Transverse colon (tissue), 4 donors: ENCODE data around the gene VGLL4. TPM values are rescaled to one million over a fixed set of nuclear protein-coding genes. Genes with fewer than 3 reads are reported as not detected.

Experiments
- DNase-seq: peaks from one replicate; pipeline ENCODE4 v3.0.0-alpha.2; 2019
- H3K27ac ChIP-seq, 4 donors: fragments of 200-600 bp; sonication (generic); 2 replicates each; pipeline ENCODE4 v1.5.1; 2016 to 2018; ENCODE audit warnings: inconsistent platforms in 4 of 4
- H3K27me3 ChIP-seq: fragments of 200-600 bp; sonication (generic); 2 replicates; pipeline ENCODE4 v1.5.1; 2017; ENCODE audit warnings: inconsistent platforms
- H3K36me3 ChIP-seq, 4 donors: fragments of 200-600 bp; sonication (generic); 2 replicates each; pipeline ENCODE4 v1.5.1; 2017 to 2019; ENCODE audit warnings: inconsistent platforms in 4 of 4
- H3K4me1 ChIP-seq, 4 donors: fragments of 200-600 bp; sonication (generic); 2 replicates each; pipeline ENCODE4 v1.5.1; 2017 to 2020; ENCODE audit warnings: inconsistent platforms in 4 of 4
- H3K4me3 ChIP-seq, 4 donors: fragments of 200-600 bp; sonication (generic); 1 replicate in 1 of 4; 2 replicates in 3 of 4; pipeline versions ENCODE4 v1.5.1 to v1.6.1; 2017 to 2019; ENCODE audit warnings: inconsistent platforms in 4 of 4
- H3K9me3 ChIP-seq, 2 donors: fragments of 200-600 bp; sonication (generic); 2 replicates each; pipeline ENCODE4 v1.5.1; 2017 to 2019; ENCODE audit warnings: inconsistent platforms in 2 of 2
- CTCF ChIP-seq, 5 experiments: fragments of 200-600 bp in 3 of 5; fragments of 450-650 bp in 2 of 5; sonication (generic) in 3 of 5; IDR thresholded peaks; 1 replicate in 2 of 5; 2 replicates in 3 of 5; pipeline ENCODE4 v1.5.1; 2016 to 2017; ENCODE audit warnings: antibody characterized with exemption in 5 of 5, inconsistent platforms in 3 of 5, mild to moderate bottlenecking in 2 of 5, moderate library complexity in 1 of 5
- EP300 ChIP-seq: sonication (generic); formaldehyde crosslinking; IDR thresholded peaks from one replicate; pipeline ENCODE4 v1.6.1; 2017; ENCODE audit warnings: antibody characterized with exemption, low read depth
- POLR2A ChIP-seq: fragments of 450-650 bp; IDR thresholded peaks from one replicate; pipeline ENCODE4 v1.6.1; 2016; ENCODE audit warnings: antibody characterized with exemption, mild to moderate bottlenecking, moderate library complexity
- POLR2AphosphoS5 ChIP-seq, 3 donors: sonication (generic); formaldehyde crosslinking; IDR thresholded peaks; one replicate each; pipeline ENCODE4 v1.6.1; 2016; ENCODE audit warnings: antibody characterized with exemption in 3 of 3
- WGBS, 2 donors: methylation state at CpG; one replicate each; pipeline ENCODE4 v1.1.5; 2018; ENCODE audit warnings: low coverage in 1 of 2; 5-methylcytosine and 5-hydroxymethylcytosine counted together
- in situ Hi-C, 4 donors: fragments of 200-750 bp; cut with MboI; loops; one replicate each; pipeline versions ENCODE4 v1.15.0 to v1.15.1; 2017; ENCODE audit warnings: low sequenced_read_pairs in 3 of 4, low pct_ligation_motif_present in 1 of 4, low pct_unique_long_range_greater_than_20kb in 1 of 4
- intact Hi-C: fragments of 100-400 bp; cut with DNase I; formaldehyde crosslinking; loops from one replicate; pipeline ENCODE4 v1.15.1; 2023; ENCODE audit warnings: low total_unique reads
- total RNA-seq, 4 donors: library from RNA; depleted of rRNA; stranded (reverse); fragments of >200 nt; gene quantifications; one replicate each; pipeline ENCODE4 v1.1.0, GENCODE V29; 2016

VGLL4 gene
- total RNA-seq, 4 donors from 2014 or later = 67.3 to 175 (median 95.0) TPM

- 48 to 50% methylated on average over 3 of the region's 3 CpGs for WGBS, 2 donors
- H3K27me3 ChIP-seq = no peaks in the 10 kb centered on the region
- peak overlapping the region; percentile 0 to 66 (median 25) for H3K27ac ChIP-seq
- TF ChIP-seq EP300 = no peak
- TF ChIP-seq CTCF (IDR thresholded peaks at IDR 0.05) = no peak
- TF ChIP-seq POLR2AphosphoS5 (IDR thresholded peaks at IDR 0.05) = no peak
- TF ChIP-seq POLR2A = no peak
- in situ Hi-C loops = no loop called here
- peaks cover 23 to 63% (median 36%) of the 10 kb centered on the region in 4 donors for H3K4me1 ChIP-seq
- no peaks in the 10 kb centered on the region for H3K9me3 ChIP-seq
- no peak overlapping the region for H3K4me3 ChIP-seq
- intact Hi-C loops = loop anchor here (1.0 kb wide), 1 partner anchor 11 kb away; no protein-coding TSS in a partner anchor
- no peak for DNase-seq
- no peaks in the 10 kb centered on the region for H3K36me3 ChIP-seq
These were observed 35.9 kb downstream of the VGLL4 start for GRCh38 chr3:11607816-11608215.

GRCh38 chr3:11606865-11607440, 36.8 kb downstream of the VGLL4 start:
- no peak for DNase-seq
- Histone ChIP-seq H3K27ac (peak overlapping the region; percentile 22 to 66 (median 28)), H3K36me3 (no peaks in the 10 kb centered on the region), H3K4me3 (no peak overlapping the region), H3K9me3 (no peaks in the 10 kb centered on the region), H3K4me1 (peaks cover 23 to 69% (median 33%) of the 10 kb centered on the region in 4 donors), H3K27me3 (no peaks in the 10 kb centered on the region)
- 92 to 93% methylated on average over 1 to 6 of the region's 6 CpGs for WGBS, 2 donors
- in situ Hi-C loops = no loop called here
- TF ChIP-seq POLR2AphosphoS5 (IDR thresholded peaks at IDR 0.05) = no peak
- TF ChIP-seq CTCF (IDR thresholded peaks at IDR 0.05) = no peak
- TF ChIP-seq POLR2A = no peak
- no peak for TF ChIP-seq EP300
- intact Hi-C loops = loop anchor here (1.0 kb wide), 1 partner anchor 10 kb away; no protein-coding TSS in a partner anchor

- 69 to 84% methylated on average over 8 to 11 of the region's 11 CpGs for WGBS, 2 donors
- intact Hi-C loops (no loop called here), in situ Hi-C loops (no loop called here)
- no peaks in the 10 kb centered on the region for H3K9me3 ChIP-seq
- no peak overlapping the region for H3K4me3 ChIP-seq
- peak overlapping the region; percentile 28 to 66 (median 36) for H3K27ac ChIP-seq
- H3K36me3 ChIP-seq = no peaks in the 10 kb centered on the region
- DNase-seq = no peak
- peaks cover 28 to 74% (median 31%) of the 10 kb centered on the region in 4 donors for H3K4me1 ChIP-seq
- no peaks in the 10 kb centered on the region for H3K27me3 ChIP-seq
- TF ChIP-seq POLR2A = no peak
- TF ChIP-seq CTCF (IDR thresholded peaks at IDR 0.05) = no peak
- no peak for TF ChIP-seq EP300
- no peak for TF ChIP-seq POLR2AphosphoS5 (IDR thresholded peaks at IDR 0.05)
These were observed 37.5 kb downstream of the VGLL4 start for GRCh38 chr3:11606090-11606784.

- 88% methylated on average over 1 of the region's 1 CpG; no CpG with 5 or more reads in 1 of the 2 donors for WGBS, 2 donors
These were observed 38.3 kb downstream of the VGLL4 start for GRCh38 chr3:11605398-11605797.

More at GRCh38 chr3:11605398-11605797, 38.3 kb downstream of the VGLL4 start:
- H3K27me3 ChIP-seq = no peaks in the 10 kb centered on the region
- peaks cover 23 to 72% (median 28%) of the 10 kb centered on the region in 4 donors for H3K4me1 ChIP-seq
- H3K9me3 ChIP-seq = no peaks in the 10 kb centered on the region
- no peak overlapping the region for H3K4me3 ChIP-seq
- no peak for DNase-seq
- peak overlapping the region; percentile 35 to 66 (median 42) for H3K27ac ChIP-seq
- intact Hi-C loops (no loop called here), in situ Hi-C loops (no loop called here)
- TF ChIP-seq CTCF (IDR thresholded peaks at IDR 0.05) (no peak), POLR2AphosphoS5 (IDR thresholded peaks at IDR 0.05) (no peak), POLR2A (no peak), EP300 (no peak)
- H3K36me3 ChIP-seq = peaks cover 0 to 5% (median under 1%) of the 10 kb centered on the region in 4 donors
